Skeletal muscle satellite cell (primary cell): ENCODE measurements around the gene FXYD5.
"Not testable (repeated sequence)": the region's sequence is repeated elsewhere in the genome, so short reads cannot be mapped to it uniquely, and the experiment has no call there.

ENCODE experiments used
- H3K27me3 ChIP-seq: 2 replicates; pipeline ENCODE4 v1.7.0; 2013; ENCODE audit warnings: low read length; ENCODE audit not compliant: control insufficient read depth, insufficient read depth
- H3K36me3 ChIP-seq: 2 replicates; pipeline ENCODE4 v1.7.0; 2013; ENCODE audit warnings: mild to moderate bottlenecking, control low read depth, low read length; ENCODE audit not compliant: insufficient read depth
- H3K4me1 ChIP-seq: 2 replicates; pipeline ENCODE4 v1.7.0; 2013; ENCODE audit warnings: low read length; ENCODE audit not compliant: control insufficient read depth, insufficient read depth
- H3K4me2 ChIP-seq: 2 replicates; pipeline ENCODE4 v1.7.0; 2013; ENCODE audit warnings: mild to moderate bottlenecking, low read length
- H3K4me3 ChIP-seq: 2 replicates; pipeline ENCODE4 v1.7.0; 2013; ENCODE audit warnings: low read length
- H3K9ac ChIP-seq: 2 replicates; pipeline ENCODE4 v1.7.0; 2013; ENCODE audit warnings: mild to moderate bottlenecking, low read depth, low read length, moderate library complexity
- H3K9me3 ChIP-seq: replicated peaks from 2 replicates; pipeline ENCODE4 v1.7.0; 2013; ENCODE audit warnings: mild to moderate bottlenecking, control low read depth, low read length

The FXYD5 gene

GRCh38 chr19:35177377-35178274 lies 23.1 kb downstream of the FXYD5 start:
- Histone ChIP-seq H3K4me3 (no peak overlapping the region), H3K36me3 (no peaks in the 10 kb centered on the region)

GRCh38 chr19:35178701-35179100 lies 24.2 kb downstream of the FXYD5 start:
- Histone ChIP-seq H3K4me3 (no peak overlapping the region), H3K9me3 (no peaks in the 10 kb centered on the region), H3K4me1 (no peaks in the 10 kb centered on the region), H3K36me3 (no peaks in the 10 kb centered on the region), H3K27me3 (peaks cover 3% of the 10 kb centered on the region), H3K4me2 (no peak overlapping the region), H3K9ac (no peak overlapping the region)

More at GRCh38 chr19:35177377-35178274, 23.1 kb downstream of the FXYD5 start:
- no peaks in the 10 kb centered on the region for H3K4me1 ChIP-seq
- peaks cover 3% of the 10 kb centered on the region for H3K27me3 ChIP-seq
- H3K4me2 ChIP-seq, result no peak overlapping the region
- H3K9ac ChIP-seq, result no peak overlapping the region
- H3K9me3 ChIP-seq, result no peaks in the 10 kb centered on the region

GRCh38 chr19:35179830-35180229 lies 25.3 kb downstream of the FXYD5 start:
- Histone ChIP-seq H3K27me3 (peaks cover 3% of the 10 kb centered on the region), H3K9ac (no peak overlapping the region), H3K4me1 (no peaks in the 10 kb centered on the region), H3K9me3 (no peaks in the 10 kb centered on the region), H3K4me2 (no peak overlapping the region), H3K4me3 (no peak overlapping the region), H3K36me3 (no peaks in the 10 kb centered on the region)

- Histone ChIP-seq H3K4me1 (no peaks in the 10 kb centered on the region), H3K36me3 (no peaks in the 10 kb centered on the region), H3K27me3 (peaks cover 3% of the 10 kb centered on the region), H3K9me3 (no peaks in the 10 kb centered on the region), H3K9ac (no peak overlapping the region), H3K4me3 (no peak overlapping the region), H3K4me2 (no peak overlapping the region)
These were observed 26.9 kb downstream of the FXYD5 start for GRCh38 chr19:35181387-35181786.

DNA sequence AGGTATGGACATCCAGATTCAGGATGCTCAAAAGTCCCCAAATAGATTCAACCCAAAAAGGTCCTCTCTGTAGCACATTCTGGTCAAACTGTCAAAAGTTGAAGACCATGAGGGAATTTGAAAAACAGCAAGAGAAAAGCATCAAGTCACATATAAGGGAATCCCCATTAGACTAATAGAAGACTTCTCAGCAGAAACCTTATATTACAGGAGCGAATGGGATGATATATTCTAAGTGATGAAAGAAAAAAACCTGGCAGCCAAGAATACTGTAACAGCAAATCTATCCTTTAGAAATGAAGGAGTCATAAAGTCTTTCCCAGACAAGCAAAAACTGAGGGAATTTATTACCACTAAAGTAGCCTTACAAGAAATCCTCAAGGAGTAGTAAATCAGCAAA lies 29.7 kb downstream of the FXYD5 start:
- Histone ChIP-seq H3K9me3 (no peaks in the 10 kb centered on the region), H3K9ac (no peak overlapping the region), H3K36me3 (no peaks in the 10 kb centered on the region), H3K4me2 (no peak overlapping the region), H3K4me1 (no peaks in the 10 kb centered on the region), H3K4me3 (no peak overlapping the region), H3K27me3 (no peaks in the 10 kb centered on the region)

GRCh38 chr19:35184884-35185283 lies 30.3 kb downstream of the FXYD5 start:
- no peak overlapping the region for H3K4me3 ChIP-seq
- H3K9ac ChIP-seq, result no peak overlapping the region
- H3K9me3 ChIP-seq, result no peaks in the 10 kb centered on the region
- H3K4me1 ChIP-seq, result no peaks in the 10 kb centered on the region
- no peak overlapping the region for H3K4me2 ChIP-seq
- H3K36me3 ChIP-seq, result no peaks in the 10 kb centered on the region
- no peaks in the 10 kb centered on the region for H3K27me3 ChIP-seq

- Histone ChIP-seq H3K9ac (no peak overlapping the region), H3K4me3 (no peak overlapping the region), H3K9me3 (no peaks in the 10 kb centered on the region), H3K27me3 (peaks cover 21% of the 10 kb centered on the region), H3K4me2 (no peak overlapping the region), H3K4me1 (no peaks in the 10 kb centered on the region), H3K36me3 (no peaks in the 10 kb centered on the region)
These were observed 39.8 kb downstream of the FXYD5 start for GRCh38 chr19:35194012-35194984.

DNA sequence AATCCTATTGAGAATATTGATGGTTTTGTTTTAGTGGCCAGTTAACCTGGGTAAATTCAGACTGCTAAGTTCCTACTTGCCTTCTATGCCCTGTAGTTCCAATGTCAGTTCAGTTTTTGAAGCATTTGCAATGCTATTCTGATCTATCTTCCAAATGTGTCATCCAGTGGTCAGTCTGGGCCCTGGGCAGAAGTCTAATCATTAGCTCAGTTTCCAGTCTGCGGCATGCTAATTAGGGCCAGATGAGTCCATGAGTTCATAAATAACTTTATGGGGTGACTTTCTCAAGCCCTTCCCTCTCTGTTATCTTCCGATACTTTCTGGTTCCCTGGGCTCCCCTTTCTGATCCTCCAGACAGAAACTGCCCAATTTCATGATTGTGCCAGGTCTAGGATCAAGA lies 41.3 kb downstream of the FXYD5 start:
- H3K4me2 ChIP-seq, result no peak overlapping the region
- no peaks in the 10 kb centered on the region for H3K4me1 ChIP-seq
- H3K9me3 ChIP-seq, result no peaks in the 10 kb centered on the region
- H3K9ac ChIP-seq, result no peak overlapping the region
- no peaks in the 10 kb centered on the region for H3K36me3 ChIP-seq
- H3K4me3 ChIP-seq, result no peak overlapping the region
- H3K27me3 ChIP-seq, result peaks cover 28% of the 10 kb centered on the region

- not testable (repeated sequence) for H3K9ac ChIP-seq, H3K4me3 ChIP-seq, H3K9me3 ChIP-seq, H3K4me2 ChIP-seq, H3K4me1 ChIP-seq, H3K36me3 ChIP-seq
- peaks cover 33% of the 10 kb centered on the region for H3K27me3 ChIP-seq
These were observed 42.3 kb downstream of the FXYD5 start for GRCh38 chr19:35196861-35197260.

DNA sequence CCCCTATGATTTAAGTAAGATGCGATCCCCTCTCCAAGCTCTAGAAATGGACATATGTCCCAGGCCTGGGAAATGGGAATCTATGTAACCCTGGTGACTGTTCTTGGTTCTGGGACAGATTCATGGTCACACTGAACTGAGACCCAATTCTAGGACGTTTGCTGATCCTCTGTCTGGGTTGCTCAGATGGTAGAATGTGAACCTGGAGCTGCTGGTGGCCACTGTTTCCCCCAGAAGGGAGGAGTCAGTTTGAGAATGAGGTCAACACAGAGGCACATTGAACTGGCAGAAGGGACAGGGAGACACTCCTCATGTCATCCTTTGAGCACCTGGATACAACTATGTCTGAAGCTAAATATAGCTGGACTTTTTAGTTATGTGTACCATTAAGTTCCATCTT lies 44.9 kb downstream of the FXYD5 start:
- H3K4me1 ChIP-seq, result no peaks in the 10 kb centered on the region
- no peaks in the 10 kb centered on the region for H3K9me3 ChIP-seq
- no peaks in the 10 kb centered on the region for H3K36me3 ChIP-seq
- H3K9ac ChIP-seq, result no peak overlapping the region
- H3K27me3 ChIP-seq, result peaks cover 27% of the 10 kb centered on the region
- no peak overlapping the region for H3K4me3 ChIP-seq
- H3K4me2 ChIP-seq, result no peak overlapping the region
